ENCODE measurements around the gene HOXD13.

HOXD13 gene

DNA sequence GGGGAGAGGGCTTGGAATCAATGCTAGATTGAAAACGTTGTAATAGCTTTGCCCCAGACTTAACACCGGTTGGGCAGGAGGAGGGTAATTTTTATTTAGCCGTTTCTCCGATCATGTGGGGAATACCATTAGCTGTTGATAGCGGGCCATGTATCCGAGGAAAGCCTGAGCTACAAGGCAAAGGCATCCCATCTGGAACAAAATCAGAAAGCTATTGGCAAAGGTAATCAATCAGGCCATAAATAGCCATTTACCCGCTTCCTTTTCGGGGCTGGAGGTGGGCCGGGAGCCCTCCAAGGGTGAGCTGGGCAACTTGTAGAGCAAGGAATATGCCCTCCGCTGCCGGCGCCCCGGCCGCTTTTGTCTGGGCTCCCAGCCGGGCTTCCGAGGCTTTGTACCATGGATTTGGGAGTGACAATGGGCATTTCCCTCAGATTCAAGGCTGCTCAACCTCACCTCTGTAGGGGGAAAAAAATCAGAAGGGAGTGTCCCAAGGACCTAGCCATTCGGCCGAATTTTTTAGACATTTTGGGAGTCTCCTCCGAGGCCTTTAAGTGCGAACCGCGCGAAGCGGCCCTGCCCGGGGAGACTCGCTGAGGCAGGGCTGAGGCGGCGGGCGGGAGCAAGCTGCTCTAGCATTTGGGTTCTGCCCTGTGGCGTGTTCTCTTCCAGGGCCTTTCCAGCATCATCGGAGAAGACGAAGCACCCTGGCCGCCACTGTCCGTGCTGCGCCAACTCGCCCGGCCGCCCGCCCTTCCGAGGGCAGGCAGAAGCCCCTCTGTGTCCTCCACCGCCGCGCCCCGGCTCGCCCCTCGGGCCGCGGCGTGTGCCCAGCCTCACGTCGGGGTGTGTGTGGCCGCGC, 28.9 kb downstream of the HOXD13 start:
- Histone ChIP-seq H3K9me2 (replicated peaks; ENCODE audit: insufficient read depth, low read length) (no peaks in the 10 kb centered on the region), H3K4me3 (ENCODE audit: low read length) (no peak overlapping the region), H3K27me3 (replicated peaks; ENCODE audit: insufficient read depth, low read length) (peaks cover 38% of the 10 kb centered on the region), H3F3A (ENCODE audit: insufficient read depth, low read length) (no peaks in the 10 kb centered on the region), H3K9me3 (replicated peaks; ENCODE audit: insufficient read depth, low read length) (no peaks in the 10 kb centered on the region), H3K4me1 (ENCODE audit: low read length) (no peaks in the 10 kb centered on the region), H2AFZ (ENCODE audit: low read length) (no peak overlapping the region), H3K27ac (ENCODE audit: low read length) (no peak overlapping the region), H3K79me2 (ENCODE audit: low read length) (no peaks in the 10 kb centered on the region), H3K36me3 (replicated peaks; ENCODE audit: insufficient read depth, low read length) (no peaks in the 10 kb centered on the region), H3K9ac (ENCODE audit: low read length) (no peak overlapping the region), H3K4me2 (ENCODE audit: low read depth, low read length) (no peak overlapping the region), H4K20me1 (ENCODE audit: insufficient read depth, low read length) (no peaks in the 10 kb centered on the region)
- no peak for TF ChIP-seq EZH2phosphoT487 (IDR thresholded peaks at IDR 0.05; ENCODE audit: low read length)
- TF ChIP-seq, protein P1, sequence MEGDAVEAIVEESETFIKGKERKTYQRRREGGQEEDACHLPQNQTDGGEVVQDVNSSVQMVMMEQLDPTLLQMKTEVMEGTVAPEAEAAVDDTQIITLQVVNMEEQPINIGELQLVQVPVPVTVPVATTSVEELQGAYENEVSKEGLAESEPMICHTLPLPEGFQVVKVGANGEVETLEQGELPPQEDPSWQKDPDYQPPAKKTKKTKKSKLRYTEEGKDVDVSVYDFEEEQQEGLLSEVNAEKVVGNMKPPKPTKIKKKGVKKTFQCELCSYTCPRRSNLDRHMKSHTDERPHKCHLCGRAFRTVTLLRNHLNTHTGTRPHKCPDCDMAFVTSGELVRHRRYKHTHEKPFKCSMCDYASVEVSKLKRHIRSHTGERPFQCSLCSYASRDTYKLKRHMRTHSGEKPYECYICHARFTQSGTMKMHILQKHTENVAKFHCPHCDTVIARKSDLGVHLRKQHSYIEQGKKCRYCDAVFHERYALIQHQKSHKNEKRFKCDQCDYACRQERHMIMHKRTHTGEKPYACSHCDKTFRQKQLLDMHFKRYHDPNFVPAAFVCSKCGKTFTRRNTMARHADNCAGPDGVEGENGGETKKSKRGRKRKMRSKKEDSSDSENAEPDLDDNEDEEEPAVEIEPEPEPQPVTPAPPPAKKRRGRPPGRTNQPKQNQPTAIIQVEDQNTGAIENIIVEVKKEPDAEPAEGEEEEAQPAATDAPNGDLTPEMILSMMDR (IDR thresholded peaks at IDR 0.05; ENCODE audit: low read length): no peak
- no peak for TF ChIP-seq EZH2 (optimal IDR thresholded peaks at IDR 0.05; ENCODE audit: low read depth, low read length)
- no peak for DNase-seq

DNA sequence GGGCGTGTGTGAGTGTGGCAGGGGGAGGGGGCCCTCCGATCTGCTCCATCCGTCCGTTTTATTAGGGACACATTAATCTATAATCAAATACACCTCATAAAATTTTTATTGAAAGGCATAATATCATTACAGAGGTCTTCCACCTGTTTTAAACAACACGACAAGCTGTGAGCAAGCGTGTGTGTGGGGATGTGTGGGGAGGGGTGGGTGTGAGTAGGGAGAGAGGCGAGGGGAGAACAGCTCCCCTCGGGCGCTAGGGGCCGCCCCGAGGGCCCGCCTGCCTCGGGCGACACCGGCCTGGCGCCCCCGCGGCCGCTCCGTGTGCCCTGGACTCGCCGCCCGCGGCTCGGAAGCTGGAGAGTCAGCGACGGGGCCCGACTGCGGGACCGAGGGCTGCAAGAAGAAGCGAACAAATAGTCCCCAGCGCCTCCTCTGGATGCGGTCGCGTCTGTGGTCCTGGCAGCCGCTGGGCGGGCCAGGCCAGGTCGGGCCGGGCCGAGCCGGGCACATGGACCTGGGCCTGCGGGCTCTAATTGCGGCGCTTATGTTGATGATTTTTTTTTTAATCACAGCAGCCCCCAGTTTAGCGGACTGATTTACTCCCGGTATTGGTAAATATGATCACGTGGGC, 29.6 kb downstream of the HOXD13 start:
- no peaks in the 10 kb centered on the region for H3K79me2 ChIP-seq (ENCODE audit: low read length)
- H3K4me2 ChIP-seq (ENCODE audit: low read depth, low read length): no peak overlapping the region
- no peaks in the 10 kb centered on the region for H3K9me2 ChIP-seq (replicated peaks; ENCODE audit: insufficient read depth, low read length)
- no peak overlapping the region for H3K4me3 ChIP-seq (ENCODE audit: low read length)
- DNase-seq: no peak
- no peak for TF ChIP-seq EZH2 (optimal IDR thresholded peaks at IDR 0.05; ENCODE audit: low read depth, low read length)
- TF ChIP-seq, protein P1 (IDR thresholded peaks at IDR 0.05; ENCODE audit: low read length): no peak
- no peak for TF ChIP-seq EZH2phosphoT487 (IDR thresholded peaks at IDR 0.05; ENCODE audit: low read length)
- no peaks in the 10 kb centered on the region for H3K4me1 ChIP-seq (ENCODE audit: low read length)
- H3K36me3 ChIP-seq (replicated peaks; ENCODE audit: insufficient read depth, low read length): no peaks in the 10 kb centered on the region
- H3K9me3 ChIP-seq (replicated peaks; ENCODE audit: insufficient read depth, low read length): no peaks in the 10 kb centered on the region
- peaks cover 30% of the 10 kb centered on the region for H3K27me3 ChIP-seq (replicated peaks; ENCODE audit: insufficient read depth, low read length)
- no peaks in the 10 kb centered on the region for H3F3A ChIP-seq (ENCODE audit: insufficient read depth, low read length)
- H2AFZ ChIP-seq (ENCODE audit: low read length): no peak overlapping the region
- no peak overlapping the region for H3K27ac ChIP-seq (ENCODE audit: low read length)
- no peaks in the 10 kb centered on the region for H4K20me1 ChIP-seq (ENCODE audit: insufficient read depth, low read length)
- no peak overlapping the region for H3K9ac ChIP-seq (ENCODE audit: low read length)

DNA sequence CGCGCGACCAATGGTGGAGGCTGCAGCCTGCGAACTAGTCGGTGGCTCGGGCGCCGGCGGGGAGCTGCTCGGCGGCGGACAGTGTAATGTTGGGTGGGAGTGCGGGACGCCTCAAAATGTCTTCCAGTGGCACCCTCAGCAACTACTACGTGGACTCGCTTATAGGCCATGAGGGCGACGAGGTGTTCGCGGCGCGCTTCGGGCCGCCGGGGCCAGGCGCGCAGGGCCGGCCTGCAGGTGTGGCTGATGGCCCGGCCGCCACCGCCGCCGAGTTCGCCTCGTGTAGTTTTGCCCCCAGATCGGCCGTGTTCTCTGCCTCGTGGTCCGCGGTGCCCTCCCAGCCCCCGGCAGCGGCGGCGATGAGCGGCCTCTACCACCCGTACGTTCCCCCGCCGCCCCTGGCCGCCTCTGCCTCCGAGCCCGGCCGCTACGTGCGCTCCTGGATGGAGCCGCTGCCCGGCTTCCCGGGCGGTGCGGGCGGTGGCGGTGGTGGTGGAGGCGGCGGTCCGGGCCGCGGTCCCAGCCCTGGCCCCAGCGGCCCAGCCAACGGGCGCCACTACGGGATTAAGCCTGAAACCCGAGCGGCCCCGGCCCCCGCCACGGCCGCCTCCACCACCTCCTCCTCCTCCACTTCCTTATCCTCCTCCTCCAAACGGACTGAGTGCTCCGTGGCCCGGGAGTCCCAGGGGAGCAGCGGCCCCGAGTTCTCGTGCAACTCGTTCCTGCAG, 30.3 kb downstream of the HOXD13 start, which contains the start of gene HOXD9:
HOXD9 (plus strand) TSS at position 37 of the 728 bp plus-strand sequence; CDS start at position 87, 50 bp downstream.
- no peak for TF ChIP-seq EZH2phosphoT487 (IDR thresholded peaks at IDR 0.05; ENCODE audit: low read length)
- TF ChIP-seq, protein P1 (IDR thresholded peaks at IDR 0.05; ENCODE audit: low read length): no peak
- TF ChIP-seq EZH2 (optimal IDR thresholded peaks at IDR 0.05; ENCODE audit: low read depth, low read length): no peak
- Histone ChIP-seq H3K9ac (ENCODE audit: low read length) (no peak within 1 kb of the TSS), H3K79me2 (ENCODE audit: low read length) (no peaks in the 10 kb centered on the region), H3K9me2 (replicated peaks; ENCODE audit: insufficient read depth, low read length) (no peaks in the 10 kb centered on the region), H3K27me3 (replicated peaks; ENCODE audit: insufficient read depth, low read length) (peaks cover 29% of the 10 kb centered on the region), H3K4me3 (ENCODE audit: low read length) (no peak within 1 kb of the TSS), H3K9me3 (replicated peaks; ENCODE audit: insufficient read depth, low read length) (no peaks in the 10 kb centered on the region), H3K4me1 (ENCODE audit: low read length) (no peaks in the 10 kb centered on the region), H3F3A (ENCODE audit: insufficient read depth, low read length) (no peaks in the 10 kb centered on the region), H3K27ac (ENCODE audit: low read length) (no peak within 1 kb of the TSS), H2AFZ (ENCODE audit: low read length) (no peak within 1 kb of the TSS), H4K20me1 (ENCODE audit: insufficient read depth, low read length) (no peaks in the 10 kb centered on the region), H3K4me2 (ENCODE audit: low read depth, low read length) (no peak within 1 kb of the TSS), H3K36me3 (replicated peaks; ENCODE audit: insufficient read depth, low read length) (no peaks in the 10 kb centered on the region)
- DNase-seq: no peak

Measured in MM.1S (cell line).